Psoas muscle (tissue), 8 donors: Measurements from ENCODE around the gene EFTUD2. TPM values are rescaled to one million over a fixed set of nuclear protein-coding genes. Genes with fewer than 3 reads are reported as not detected.

Source experiments
- ATAC-seq, 4 donors: fragments of 200-7000 bp; cut with Tn5 transposase; one replicate each; pipeline ENCODE4 v1.9.1; 2020; ENCODE audit warnings: moderate library complexity in 3 of 4, mild to moderate bottlenecking in 2 of 4
- DNase-seq, 2 donors: peaks; one replicate each; pipeline ENCODE4 v3.0.0-alpha.2; 2020
- H3K27ac ChIP-seq: fragments of 200-600 bp; one replicate; pipeline ENCODE4 v1.8.0; 2022
- H3K27me3 ChIP-seq, 3 donors: fragments of 200-600 bp in 1 of 3; one replicate each; pipeline versions ENCODE4 v1.6.1 to v1.8.0; 2013 to 2022; ENCODE audit warnings: low read length in 2 of 3, mild to moderate bottlenecking in 2 of 3, moderate library complexity in 1 of 3; ENCODE audit not compliant: insufficient read depth in 3 of 3
- H3K36me3 ChIP-seq, 2 donors: fragments of 200-600 bp in 1 of 2; one replicate each; pipeline versions ENCODE4 v1.6.1 to v1.8.0; 2013 to 2022; ENCODE audit warnings: low read depth in 1 of 2, mild to moderate bottlenecking in 1 of 2, moderate library complexity in 1 of 2; ENCODE audit not compliant: insufficient read depth in 1 of 2
- H3K4me1 ChIP-seq: fragments of 200-600 bp; one replicate; pipeline ENCODE4 v1.8.0; 2022
- H3K4me3 ChIP-seq: fragments of 200-600 bp; one replicate; pipeline ENCODE4 v1.8.0; 2022; ENCODE audit warnings: mild to moderate bottlenecking
- H3K9me3 ChIP-seq: fragments of 200-600 bp; one replicate; pipeline ENCODE4 v1.8.0; 2022
- WGBS, 3 donors: extraction: QIAGEN DNeasy Blood & Tissue Kit; methylation state at CpG; one replicate each; pipeline versions ENCODE4 v1.1.6 to v1.1.7; 2013; 5-methylcytosine and 5-hydroxymethylcytosine counted together
- intact Hi-C, 2 donors: fragments of 100-400 bp; cut with DNase I; formaldehyde crosslinking; loops; one replicate each; pipeline versions ENCODE4 v1.11.0 to v1.14.2; 2022
- polyA plus RNA-seq, 3 donors: library from polyadenylated mRNA; stranded (reverse); fragments of 200-250 nt; gene quantifications; one replicate each; pipeline ENCODE4 v1.2.3, GENCODE V29; 2013
- total RNA-seq, 4 donors: library from RNA; stranded (reverse); fragmentation: NEBNext Ultra II Directional in 2 of 4; extraction: Animal tissue kit (Norgen Biotek cat#: 25700) in 2 of 4; gene quantifications; one replicate each; pipeline versions ENCODE4 v1.2.1 to v1.2.4, GENCODE V29; 2021 to 2023
- TF ChIP-seq, protein P1 (sequence below): fragments of 200-600 bp; IDR thresholded peaks from one replicate; pipeline ENCODE4 v1.8.0; 2022; ENCODE audit warnings: antibody characterized with exemption
- donor health status: healthy with polysubstance abuse.
- donor health status: DM: no; HTN: no; CAD: no; lungs with moderate emphysema.
- donor health status: Bipolar disorder and iron deficiency.
- donor health status: healthy.
- donor health status: DM: yes; HTN: yes; CAD: no.
- donor health status: DM: no; HTN: no; CAD: no.
- donor health status: DM: no; HTN: no; CAD: no.
- donor health status: DM: yes; HTN: yes; CAD: no.

Gene EFTUD2
- total and polyA plus RNA-seq, 7 donors: 46.0 to 114 (median 102) TPM

DNA sequence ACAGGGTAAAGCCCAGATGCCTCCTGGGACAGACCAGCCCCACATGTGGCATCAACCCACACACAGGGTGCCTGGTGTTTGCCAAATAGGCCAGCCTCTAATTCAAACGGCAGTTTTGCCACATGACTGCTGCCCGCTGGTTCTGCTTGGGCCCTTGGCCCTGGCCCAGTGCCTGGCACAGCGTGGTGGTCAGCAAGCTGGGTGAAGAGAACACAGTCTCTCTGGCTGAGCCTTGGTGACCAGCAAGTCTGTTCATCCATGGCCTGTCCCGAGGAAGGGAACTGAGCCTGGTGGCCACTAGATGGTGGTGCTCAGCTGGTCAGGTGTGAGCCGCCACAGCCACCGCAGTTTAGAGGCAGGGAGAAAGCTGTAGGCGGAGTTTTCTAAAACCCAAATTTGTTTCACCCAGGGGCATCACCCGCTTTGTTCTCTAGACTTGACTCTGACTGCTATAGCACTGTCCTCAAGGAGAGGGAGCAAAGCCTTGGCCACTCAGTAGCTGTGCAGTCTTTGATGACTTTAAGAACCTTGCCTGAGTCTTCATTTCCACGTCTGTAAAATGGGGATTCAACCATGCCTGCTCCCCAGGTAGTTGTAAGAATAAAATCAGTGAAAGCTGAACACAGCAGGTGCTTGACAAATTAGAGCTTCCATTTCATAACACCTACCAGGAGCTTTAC lies 20.8 kb upstream of the EFTUD2 start:
- H3K36me3 ChIP-seq: no peaks in the 10 kb centered on the region
- DNase-seq (peak; percentile 79 to 86), ATAC-seq (peak; percentile 92 to 98 (median 96))
- no peaks in the 10 kb centered on the region for H3K4me1 ChIP-seq
- TF ChIP-seq, protein P1, sequence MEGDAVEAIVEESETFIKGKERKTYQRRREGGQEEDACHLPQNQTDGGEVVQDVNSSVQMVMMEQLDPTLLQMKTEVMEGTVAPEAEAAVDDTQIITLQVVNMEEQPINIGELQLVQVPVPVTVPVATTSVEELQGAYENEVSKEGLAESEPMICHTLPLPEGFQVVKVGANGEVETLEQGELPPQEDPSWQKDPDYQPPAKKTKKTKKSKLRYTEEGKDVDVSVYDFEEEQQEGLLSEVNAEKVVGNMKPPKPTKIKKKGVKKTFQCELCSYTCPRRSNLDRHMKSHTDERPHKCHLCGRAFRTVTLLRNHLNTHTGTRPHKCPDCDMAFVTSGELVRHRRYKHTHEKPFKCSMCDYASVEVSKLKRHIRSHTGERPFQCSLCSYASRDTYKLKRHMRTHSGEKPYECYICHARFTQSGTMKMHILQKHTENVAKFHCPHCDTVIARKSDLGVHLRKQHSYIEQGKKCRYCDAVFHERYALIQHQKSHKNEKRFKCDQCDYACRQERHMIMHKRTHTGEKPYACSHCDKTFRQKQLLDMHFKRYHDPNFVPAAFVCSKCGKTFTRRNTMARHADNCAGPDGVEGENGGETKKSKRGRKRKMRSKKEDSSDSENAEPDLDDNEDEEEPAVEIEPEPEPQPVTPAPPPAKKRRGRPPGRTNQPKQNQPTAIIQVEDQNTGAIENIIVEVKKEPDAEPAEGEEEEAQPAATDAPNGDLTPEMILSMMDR: peak; percentile 83
- no peak overlapping the region for H3K4me3 ChIP-seq
- H3K27ac ChIP-seq: no peak overlapping the region
- intact Hi-C loops: loop anchor here (1.0 to 10.0 kb wide), 7 partner anchors 98 to 275 kb away; partner anchors contain the start of gene PLCD3 (in 2 of the 2)
- peaks cover 0 to 3% (median 0%) of the 10 kb centered on the region in 3 donors for H3K27me3 ChIP-seq
- no peaks in the 10 kb centered on the region for H3K9me3 ChIP-seq
- 9 to 11% (median 9%) methylated on average over 9 of the region's 9 CpGs for WGBS, 3 donors

DNA sequence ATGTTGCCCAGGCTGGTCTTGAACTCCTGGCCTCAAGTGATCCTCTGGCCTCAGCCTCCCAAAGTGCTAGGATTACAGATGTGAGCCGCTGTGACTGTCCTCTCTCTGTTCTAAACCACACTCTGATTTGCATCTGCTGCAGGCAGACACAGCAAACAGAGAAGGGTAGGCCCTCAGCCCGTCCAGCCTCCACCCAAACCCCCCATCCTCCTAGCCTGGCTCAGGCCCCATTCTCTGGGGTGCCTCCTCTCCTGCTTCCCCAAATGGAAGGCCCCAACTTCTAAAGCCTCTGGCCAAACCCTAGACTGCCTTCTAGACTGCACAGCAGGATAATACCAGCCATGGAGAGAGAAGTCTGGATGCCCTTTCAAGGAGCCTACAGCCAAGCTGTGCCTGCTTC lies 20.2 kb upstream of the EFTUD2 start:
- Histone ChIP-seq H3K36me3 (no peaks in the 10 kb centered on the region), H3K27ac (no peak overlapping the region), H3K27me3 (peaks cover 0 to 3% (median 0%) of the 10 kb centered on the region in 3 donors), H3K4me1 (no peaks in the 10 kb centered on the region), H3K9me3 (no peaks in the 10 kb centered on the region), H3K4me3 (no peak overlapping the region)
- DNase-seq (no peak), ATAC-seq (peak in 1 of 4 donors; percentile 5)
- 51 to 63% (median 61%) methylated on average over 2 of the region's 2 CpGs for WGBS, 3 donors
- intact Hi-C loops: loop anchor here in 1 of 2 donors (10.0 kb wide), 1 partner anchor 275 kb away; no protein-coding TSS in a partner anchor
- TF ChIP-seq, protein P1: no peak

DNA sequence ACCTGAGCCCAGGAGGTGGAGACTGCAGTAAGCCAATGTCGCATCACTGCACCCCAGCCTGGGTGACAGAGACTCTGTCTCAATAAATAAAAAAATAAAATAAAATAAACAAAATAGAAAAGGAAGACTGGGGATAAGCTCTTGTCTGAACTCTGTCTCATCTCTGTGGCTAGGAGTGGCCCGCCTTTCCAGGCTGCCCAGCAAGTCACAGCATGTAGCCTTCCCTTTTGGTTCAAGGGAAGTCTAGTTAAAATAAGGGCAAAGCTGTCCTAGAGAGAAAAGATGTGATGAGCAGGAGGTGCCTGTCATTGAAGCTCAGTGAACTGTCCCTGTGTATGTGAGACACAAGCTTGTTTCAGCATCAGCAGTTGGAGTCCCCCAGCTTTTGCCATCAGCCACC lies 18.8 kb upstream of the EFTUD2 start:
- Histone ChIP-seq H3K4me1 (no peaks in the 10 kb centered on the region), H3K27me3 (peaks cover 0 to 7% (median 5%) of the 10 kb centered on the region in 3 donors), H3K9me3 (no peaks in the 10 kb centered on the region), H3K27ac (no peak overlapping the region), H3K4me3 (no peak overlapping the region), H3K36me3 (no peaks in the 10 kb centered on the region)
- intact Hi-C loops: loop anchor here in 1 of 2 donors (10.0 kb wide), 1 partner anchor 277 kb away; no protein-coding TSS in a partner anchor
- DNase-seq (no peak), ATAC-seq (no peak)
- TF ChIP-seq, protein P1: no peak
- WGBS, 3 donors: 93 to 100% (median 95%) methylated on average over 2 of the region's 2 CpGs

DNA sequence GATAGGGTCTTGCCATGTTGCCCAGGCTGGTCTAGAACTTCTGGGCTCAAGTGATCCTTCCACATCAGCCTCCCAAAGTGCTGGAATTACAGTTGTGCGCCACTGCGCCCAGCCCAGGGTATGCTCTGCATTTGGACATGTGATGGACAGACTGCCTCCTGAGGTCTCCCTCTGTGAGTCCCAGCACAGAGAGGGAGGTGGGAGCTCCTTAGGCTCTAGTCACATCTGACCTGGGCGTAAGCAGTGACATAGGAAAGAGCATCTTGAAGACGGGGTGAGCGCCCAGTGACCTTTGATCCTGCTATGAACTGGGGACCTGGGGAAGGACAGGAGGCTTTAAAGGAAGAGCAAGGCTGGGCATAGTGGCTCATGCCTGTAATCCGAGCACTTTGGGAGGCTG lies 18.2 kb upstream of the EFTUD2 start:
- Histone ChIP-seq H3K27me3 (peaks cover 0 to 13% (median 5%) of the 10 kb centered on the region in 3 donors), H3K4me3 (no peak overlapping the region), H3K27ac (no peak overlapping the region), H3K9me3 (no peaks in the 10 kb centered on the region), H3K36me3 (no peaks in the 10 kb centered on the region), H3K4me1 (no peaks in the 10 kb centered on the region)
- DNase-seq: no peak
- TF ChIP-seq, protein P1: no peak
- no peak for ATAC-seq
- 91 to 96% (median 93%) methylated on average over 6 of the region's 6 CpGs for WGBS, 3 donors
- intact Hi-C loops: loop anchor here in 1 of 2 donors (10.0 kb wide), 1 partner anchor 277 kb away; no protein-coding TSS in a partner anchor
